Stimulated activated CD4-positive, alpha-beta T cell treated with anti-CD3 and anti-CD28 coated beads, Interleukin-2, amount 100 ng/mL, for 48 hours (primary cell): ENCODE data around the gene PHLDA3.

ENCODE experiments used
- DNase-seq, 2 donors: peaks; one replicate each; pipeline ENCODE4 v3.0.0-alpha.2; 2020

The PHLDA3 gene

GRCh38 chr1:201460814-201461644, 8.0 kb downstream of the PHLDA3 start:
- DNase-seq = no peak

- no peak for DNase-seq
Observed at GRCh38 chr1:201459775-201460174, 9.2 kb downstream of the PHLDA3 start.

GRCh38 chr1:201459052-201459451, 9.9 kb downstream of the PHLDA3 start:
- DNase-seq = no peak

- no peak for DNase-seq
Observed at GRCh38 chr1:201457508-201457960, 11.5 kb downstream of the PHLDA3 start.

- DNase-seq = no peak
Observed at GRCh38 chr1:201456499-201457309, 12.3 kb downstream of the PHLDA3 start.

- no peak for DNase-seq
Observed at GRCh38 chr1:201455098-201455497, 13.9 kb downstream of the PHLDA3 start.

- DNase-seq = no peak
Observed at GRCh38 chr1:201454608-201455007, 14.4 kb downstream of the PHLDA3 start.

GRCh38 chr1:201452866-201453265, 16.1 kb downstream of the PHLDA3 start:
- DNase-seq = no peak

- no peak for DNase-seq
Observed at GRCh38 chr1:201450721-201451291, 18.2 kb downstream of the PHLDA3 start.

- DNase-seq = no peak
Observed at GRCh38 chr1:201448990-201449389, 20.0 kb downstream of the PHLDA3 start.

GRCh38 chr1:201447903-201448871, 20.8 kb downstream of the PHLDA3 start:
- peak; percentile 56 to 65 for DNase-seq

GRCh38 chr1:201445310-201445709, 23.7 kb downstream of the PHLDA3 start:
- no peak for DNase-seq

- no peak for DNase-seq
Observed at GRCh38 chr1:201444792-201445191, 24.2 kb downstream of the PHLDA3 start.

GRCh38 chr1:201443747-201444146, 25.2 kb downstream of the PHLDA3 start:
- DNase-seq = no peak

GRCh38 chr1:201436969-201437368, 32.0 kb downstream of the PHLDA3 start:
- no peak for DNase-seq

- no peak for DNase-seq
Observed at GRCh38 chr1:201436393-201436792, 32.6 kb downstream of the PHLDA3 start.

- no peak for DNase-seq
Observed at GRCh38 chr1:201434266-201434665, 34.7 kb downstream of the PHLDA3 start.

- no peak for DNase-seq
Observed at GRCh38 chr1:201433609-201434008, 35.4 kb downstream of the PHLDA3 start.

- no peak for DNase-seq
Observed at GRCh38 chr1:201430776-201431175, 38.2 kb downstream of the PHLDA3 start.

GRCh38 chr1:201429736-201430501, 39.1 kb downstream of the PHLDA3 start:
- no peak for DNase-seq

- DNase-seq = no peak
Observed at GRCh38 chr1:201427963-201428362, 41.0 kb downstream of the PHLDA3 start.
